Measurements from ENCODE around the gene UPK3BL2.
"Not testable (repeated sequence)": the region's sequence is repeated elsewhere in the genome, so short reads cannot be mapped to it uniquely, and the experiment has no call there.

DNA sequence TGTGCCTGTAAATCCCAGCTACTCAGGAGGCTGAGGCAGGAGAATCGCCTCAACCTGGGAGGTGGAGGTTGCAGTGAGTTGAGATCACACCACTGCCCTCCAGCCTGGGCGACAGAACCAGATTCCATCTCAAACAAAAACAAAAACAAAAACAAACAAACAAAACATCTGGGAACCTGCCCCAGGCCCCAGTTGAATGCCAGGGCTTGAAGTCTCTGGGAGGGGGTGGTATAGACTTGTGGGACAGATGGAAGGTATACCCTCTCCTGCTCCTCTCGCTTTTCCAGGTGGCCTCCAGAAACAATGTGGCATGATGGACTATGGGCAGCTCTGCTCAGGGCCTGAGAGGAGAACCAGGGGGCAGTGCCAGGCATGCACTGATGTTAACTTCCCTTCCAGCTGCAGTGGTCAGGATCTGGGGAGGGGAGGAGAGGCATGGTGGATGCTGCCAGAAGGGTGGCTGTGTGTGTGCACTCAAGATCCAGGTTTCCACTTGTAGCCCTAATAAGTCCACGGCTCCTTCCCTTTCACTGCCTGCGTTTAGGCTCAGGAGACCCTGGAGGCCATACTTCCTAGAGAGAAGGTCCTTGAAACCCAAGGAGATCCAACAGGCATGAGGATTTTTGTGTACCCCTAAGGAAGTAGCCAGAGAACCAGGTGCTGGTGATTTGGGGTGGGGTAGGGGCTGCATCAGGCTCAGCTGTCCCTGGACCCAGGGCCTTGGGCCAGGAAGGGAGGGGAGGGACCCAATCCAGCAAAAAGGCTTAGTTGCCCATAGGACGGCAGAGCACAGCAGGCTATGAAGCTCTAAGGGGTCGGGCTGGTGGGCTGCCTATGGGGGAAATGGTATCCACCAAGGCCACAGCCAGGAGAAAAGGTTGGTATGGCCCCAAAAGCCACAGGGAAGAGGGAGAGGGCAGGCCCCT is 34.1 kb upstream of the UPK3BL2 start:
- TF ChIP-seq, protein P1, sequence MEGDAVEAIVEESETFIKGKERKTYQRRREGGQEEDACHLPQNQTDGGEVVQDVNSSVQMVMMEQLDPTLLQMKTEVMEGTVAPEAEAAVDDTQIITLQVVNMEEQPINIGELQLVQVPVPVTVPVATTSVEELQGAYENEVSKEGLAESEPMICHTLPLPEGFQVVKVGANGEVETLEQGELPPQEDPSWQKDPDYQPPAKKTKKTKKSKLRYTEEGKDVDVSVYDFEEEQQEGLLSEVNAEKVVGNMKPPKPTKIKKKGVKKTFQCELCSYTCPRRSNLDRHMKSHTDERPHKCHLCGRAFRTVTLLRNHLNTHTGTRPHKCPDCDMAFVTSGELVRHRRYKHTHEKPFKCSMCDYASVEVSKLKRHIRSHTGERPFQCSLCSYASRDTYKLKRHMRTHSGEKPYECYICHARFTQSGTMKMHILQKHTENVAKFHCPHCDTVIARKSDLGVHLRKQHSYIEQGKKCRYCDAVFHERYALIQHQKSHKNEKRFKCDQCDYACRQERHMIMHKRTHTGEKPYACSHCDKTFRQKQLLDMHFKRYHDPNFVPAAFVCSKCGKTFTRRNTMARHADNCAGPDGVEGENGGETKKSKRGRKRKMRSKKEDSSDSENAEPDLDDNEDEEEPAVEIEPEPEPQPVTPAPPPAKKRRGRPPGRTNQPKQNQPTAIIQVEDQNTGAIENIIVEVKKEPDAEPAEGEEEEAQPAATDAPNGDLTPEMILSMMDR (conservative IDR thresholded peaks at IDR 0.05; ENCODE audit: low read depth, low read length), result not testable (repeated sequence)
- not testable (repeated sequence) for TF ChIP-seq EZH2phosphoT487 (IDR thresholded peaks at IDR 0.05; ENCODE audit: borderline replicate concordance, low read length); EZH2 (IDR thresholded peaks at IDR 0.05; ENCODE audit: low read length, unreplicated experiment)
